Left ventricle myocardium inferior (tissue), 1 donor: ENCODE measurements around the gene VEGFD. TPM values are rescaled to one million over a fixed set of nuclear protein-coding genes. Genes with fewer than 3 reads are reported as not detected.

Experiments used
- DNase-seq: peaks from one replicate; pipeline ENCODE4 v3.0.0-alpha.2; 2020
- H3K27ac ChIP-seq: fragments of 200-600 bp; replicated peaks from 2 replicates; pipeline ENCODE4 v1.8.0; 2021
- H3K27me3 ChIP-seq: fragments of 200-600 bp; 2 replicates; pipeline ENCODE4 v1.8.0; 2021; ENCODE audit warnings: low read depth
- H3K36me3 ChIP-seq: fragments of 200-600 bp; 2 replicates; pipeline ENCODE4 v1.8.0; 2021
- H3K4me1 ChIP-seq: fragments of 200-600 bp; 2 replicates; pipeline ENCODE4 v1.8.0; 2021
- H3K4me3 ChIP-seq: fragments of 200-600 bp; 2 replicates; pipeline ENCODE4 v1.8.0; 2021; ENCODE audit warnings: mild to moderate bottlenecking, moderate library complexity
- H3K9me3 ChIP-seq: fragments of 200-600 bp; replicated peaks from 2 replicates; pipeline ENCODE4 v1.8.0; 2021
- intact Hi-C: fragments of 100-400 bp; cut with micrococcal nuclease; formaldehyde crosslinking; loops from one replicate; pipeline ENCODE4 v1.11.0; 2022
- total RNA-seq: library from RNA; stranded (reverse); fragmentation: NEBNext Ultra II Directional; extraction: Animal tissue kit (Norgen Biotek cat#: 25700); gene quantifications from one replicate; pipeline ENCODE4 v1.2.1, GENCODE V29; 2021
- TF ChIP-seq, protein P1 (sequence below): fragments of 200-600 bp; IDR thresholded peaks from 2 replicates; pipeline ENCODE4 v1.8.0; 2021; ENCODE audit warnings: antibody characterized with exemption, mild to moderate bottlenecking, borderline replicate concordance
- donor health status: DM: no; HTN: yes; CAD: no; lungs with severe emphysema.

Gene VEGFD
- total RNA-seq, 1 donor from 2014 or later = 8.3 TPM

GRCh38 chrX:15395789-15396188, 11.6 kb upstream of the VEGFD start:
- no peaks in the 10 kb centered on the region for H3K27me3 ChIP-seq
- DNase-seq = no peak
- intact Hi-C loops = no loop called here
- no peak overlapping the region for H3K4me3 ChIP-seq
- H3K4me1 ChIP-seq = peaks cover 19% of the 10 kb centered on the region
- H3K36me3 ChIP-seq = no peaks in the 10 kb centered on the region
- peak overlapping the region; percentile 56 for H3K27ac ChIP-seq
- H3K9me3 ChIP-seq = no peaks in the 10 kb centered on the region
- TF ChIP-seq, protein P1, sequence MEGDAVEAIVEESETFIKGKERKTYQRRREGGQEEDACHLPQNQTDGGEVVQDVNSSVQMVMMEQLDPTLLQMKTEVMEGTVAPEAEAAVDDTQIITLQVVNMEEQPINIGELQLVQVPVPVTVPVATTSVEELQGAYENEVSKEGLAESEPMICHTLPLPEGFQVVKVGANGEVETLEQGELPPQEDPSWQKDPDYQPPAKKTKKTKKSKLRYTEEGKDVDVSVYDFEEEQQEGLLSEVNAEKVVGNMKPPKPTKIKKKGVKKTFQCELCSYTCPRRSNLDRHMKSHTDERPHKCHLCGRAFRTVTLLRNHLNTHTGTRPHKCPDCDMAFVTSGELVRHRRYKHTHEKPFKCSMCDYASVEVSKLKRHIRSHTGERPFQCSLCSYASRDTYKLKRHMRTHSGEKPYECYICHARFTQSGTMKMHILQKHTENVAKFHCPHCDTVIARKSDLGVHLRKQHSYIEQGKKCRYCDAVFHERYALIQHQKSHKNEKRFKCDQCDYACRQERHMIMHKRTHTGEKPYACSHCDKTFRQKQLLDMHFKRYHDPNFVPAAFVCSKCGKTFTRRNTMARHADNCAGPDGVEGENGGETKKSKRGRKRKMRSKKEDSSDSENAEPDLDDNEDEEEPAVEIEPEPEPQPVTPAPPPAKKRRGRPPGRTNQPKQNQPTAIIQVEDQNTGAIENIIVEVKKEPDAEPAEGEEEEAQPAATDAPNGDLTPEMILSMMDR = no peak

DNA sequence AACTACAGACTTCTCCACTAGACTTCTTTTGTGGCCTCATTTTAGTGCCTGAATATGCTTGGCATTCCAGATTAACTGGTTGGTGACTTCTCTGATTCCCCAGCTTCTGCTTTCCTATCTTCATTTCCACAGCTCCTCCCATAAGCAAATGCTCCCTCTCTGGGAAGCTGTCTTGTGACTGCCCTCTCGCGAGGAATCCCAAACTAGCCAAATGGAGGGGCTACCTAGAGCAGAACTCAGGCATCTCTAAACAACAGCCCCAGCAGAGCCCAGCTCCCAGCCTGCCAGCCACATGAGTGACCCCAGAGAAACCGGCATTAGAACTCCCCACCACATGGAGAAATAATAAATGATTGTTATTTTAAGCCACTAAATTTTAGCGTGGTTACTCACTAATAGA, 7.6 kb upstream of the VEGFD start:
- peaks cover 19% of the 10 kb centered on the region for H3K4me1 ChIP-seq
- DNase-seq = no peak
- H3K36me3 ChIP-seq = peaks cover 10% of the 10 kb centered on the region
- H3K27me3 ChIP-seq = no peaks in the 10 kb centered on the region
- no peaks in the 10 kb centered on the region for H3K9me3 ChIP-seq
- intact Hi-C loops = no loop called here
- H3K4me3 ChIP-seq = no peak overlapping the region
- TF ChIP-seq, protein P1 = no peak
- H3K27ac ChIP-seq = no peak overlapping the region

- no peak for DNase-seq
- H3K9me3 ChIP-seq = no peaks in the 10 kb centered on the region
- peak overlapping the region; percentile 47 for H3K4me3 ChIP-seq
- peaks cover 10% of the 10 kb centered on the region for H3K4me1 ChIP-seq
- H3K27ac ChIP-seq = peak overlapping the region; percentile 8
- intact Hi-C loops = no loop called here
- TF ChIP-seq, protein P1 = peak; percentile 22
- H3K27me3 ChIP-seq = no peaks in the 10 kb centered on the region
- no peaks in the 10 kb centered on the region for H3K36me3 ChIP-seq
Measured at GRCh38 chrX:15382813-15383212, 1.4 kb downstream of the VEGFD start.

- TF ChIP-seq, protein P1 = no peak
- Histone ChIP-seq H3K4me1 (no peaks in the 10 kb centered on the region), H3K9me3 (no peaks in the 10 kb centered on the region), H3K27me3 (no peaks in the 10 kb centered on the region), H3K27ac (no peak overlapping the region), H3K36me3 (no peaks in the 10 kb centered on the region), H3K4me3 (no peak overlapping the region)
- DNase-seq = no peak
- intact Hi-C loops = no loop called here
Measured at GRCh38 chrX:15376956-15377355, 7.3 kb downstream of the VEGFD start.

DNA sequence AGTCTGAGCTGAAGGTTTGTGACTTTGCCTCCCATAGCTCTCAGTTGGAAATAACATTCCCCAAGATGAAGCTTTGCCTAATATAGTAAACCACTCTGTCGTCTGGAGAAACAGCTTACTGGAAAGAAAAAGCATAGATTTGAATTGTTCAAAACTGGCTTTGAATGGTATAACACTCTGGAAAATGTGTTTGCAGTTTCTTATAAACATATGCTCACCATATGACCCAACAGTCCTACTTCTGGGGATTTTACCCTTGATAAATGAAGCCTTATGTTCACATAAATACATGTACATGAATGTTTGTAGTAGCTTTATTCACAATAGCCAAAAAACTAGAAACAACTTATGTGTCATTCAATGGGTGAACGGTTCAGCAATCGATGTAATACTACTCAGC, 10.2 kb downstream of the VEGFD start:
- DNase-seq = no peak
- Histone ChIP-seq H3K4me3 (no peak overlapping the region), H3K9me3 (no peaks in the 10 kb centered on the region), H3K36me3 (no peaks in the 10 kb centered on the region), H3K27ac (no peak overlapping the region), H3K27me3 (no peaks in the 10 kb centered on the region), H3K4me1 (no peaks in the 10 kb centered on the region)
- TF ChIP-seq, protein P1 = no peak
- intact Hi-C loops = no loop called here
